A549 (cell line): ENCODE results near the gene PPP4C.
"Not testable (repeated sequence)": the region's sequence is repeated elsewhere in the genome, so short reads cannot be mapped to it uniquely, and the experiment has no call there.

Experiments used
- CEBPB ChIP-seq, 2 experiments: fragments of >200 bp in 1 of 2; sonication (Bioruptor Twin) in 1 of 2; formaldehyde crosslinking in 1 of 2; IDR thresholded peaks; 2 replicates each; pipeline ENCODE4 v1.6.1; 2012 to 2016
- EHMT2 ChIP-seq: fragments of 200-600 bp; sonication (generic); IDR thresholded peaks from 2 replicates; pipeline ENCODE4 v1.6.1; 2016; ENCODE audit warnings: antibody characterized with exemption, low read depth, mild to moderate bottlenecking, moderate library complexity
- GATA3 ChIP-seq: IDR thresholded peaks from 2 replicates; pipeline ENCODE4 v1.6.1; 2012; ENCODE audit warnings: borderline replicate concordance
- KDM1A ChIP-seq: fragments of 200-600 bp; sonication (generic); IDR thresholded peaks from 2 replicates; pipeline ENCODE4 v1.6.1; 2016; ENCODE audit warnings: low read depth, mild to moderate bottlenecking
- RAD21 ChIP-seq, 2 experiments: fragments of >200 bp in 1 of 2; sonication (Bioruptor Twin) in 1 of 2; formaldehyde crosslinking in 1 of 2; IDR thresholded peaks in 1 of 2; conservative IDR thresholded peaks in 1 of 2; 2 replicates in 1 of 2; 3 replicates in 1 of 2; pipeline ENCODE4 v1.6.1; 2012 to 2018; ENCODE audit warnings: inconsistent platforms in 1 of 2
- ZFP36 ChIP-seq: fragments of 450-650 bp; IDR thresholded peaks from 2 replicates; pipeline ENCODE4 v1.6.1; 2014; ENCODE audit warnings: borderline replicate concordance; ENCODE audit not compliant: partially characterized antibody
- TF ChIP-seq, protein P1 (sequence below): fragments of >200 bp; sonication (Bioruptor Twin); formaldehyde crosslinking; IDR thresholded peaks from 3 replicates; pipeline ENCODE4 v1.5.1; 2016
- TF ChIP-seq, protein P2 (sequence below): fragments of 200-600 bp; sonication (generic); IDR thresholded peaks from 2 replicates; pipeline ENCODE4 v1.6.1; 2016; ENCODE audit warnings: antibody characterized with exemption, mild to moderate bottlenecking, moderate library complexity
- TF ChIP-seq, protein P3 (sequence below): IDR thresholded peaks from 2 replicates; pipeline ENCODE4 v1.6.1; 2012

DNA sequence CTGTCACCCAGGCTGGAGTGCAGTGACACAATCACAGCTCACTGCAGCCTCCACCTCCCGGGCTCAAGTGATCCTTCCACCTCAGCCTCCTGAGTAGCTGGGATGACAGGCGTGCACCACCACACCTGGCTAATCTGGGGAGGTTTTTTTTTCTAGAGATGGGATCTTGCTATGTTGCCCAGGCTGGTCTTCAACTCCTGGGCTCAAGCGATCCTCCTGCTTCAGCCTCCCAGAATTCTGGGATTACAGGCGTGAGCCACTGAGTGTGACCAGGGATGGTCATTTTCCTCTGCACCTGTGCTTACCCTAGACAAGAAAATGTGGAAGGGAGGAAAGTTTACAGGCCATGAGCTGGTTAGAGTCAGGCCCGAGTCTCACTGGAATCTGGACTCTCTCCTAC lies 35.1 kb upstream of the PPP4C start:
- TF ChIP-seq, protein P1, sequence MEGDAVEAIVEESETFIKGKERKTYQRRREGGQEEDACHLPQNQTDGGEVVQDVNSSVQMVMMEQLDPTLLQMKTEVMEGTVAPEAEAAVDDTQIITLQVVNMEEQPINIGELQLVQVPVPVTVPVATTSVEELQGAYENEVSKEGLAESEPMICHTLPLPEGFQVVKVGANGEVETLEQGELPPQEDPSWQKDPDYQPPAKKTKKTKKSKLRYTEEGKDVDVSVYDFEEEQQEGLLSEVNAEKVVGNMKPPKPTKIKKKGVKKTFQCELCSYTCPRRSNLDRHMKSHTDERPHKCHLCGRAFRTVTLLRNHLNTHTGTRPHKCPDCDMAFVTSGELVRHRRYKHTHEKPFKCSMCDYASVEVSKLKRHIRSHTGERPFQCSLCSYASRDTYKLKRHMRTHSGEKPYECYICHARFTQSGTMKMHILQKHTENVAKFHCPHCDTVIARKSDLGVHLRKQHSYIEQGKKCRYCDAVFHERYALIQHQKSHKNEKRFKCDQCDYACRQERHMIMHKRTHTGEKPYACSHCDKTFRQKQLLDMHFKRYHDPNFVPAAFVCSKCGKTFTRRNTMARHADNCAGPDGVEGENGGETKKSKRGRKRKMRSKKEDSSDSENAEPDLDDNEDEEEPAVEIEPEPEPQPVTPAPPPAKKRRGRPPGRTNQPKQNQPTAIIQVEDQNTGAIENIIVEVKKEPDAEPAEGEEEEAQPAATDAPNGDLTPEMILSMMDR: not testable (repeated sequence)
- TF ChIP-seq ZFP36; RAD21 (conservative IDR thresholded peaks at IDR 0.05 in 1 of 2, IDR thresholded peaks at IDR 0.05 in 1 of 2); EHMT2; KDM1A; CEBPB (IDR thresholded peaks at IDR 0.05); GATA3: not testable (repeated sequence)
- TF ChIP-seq, protein P2, sequence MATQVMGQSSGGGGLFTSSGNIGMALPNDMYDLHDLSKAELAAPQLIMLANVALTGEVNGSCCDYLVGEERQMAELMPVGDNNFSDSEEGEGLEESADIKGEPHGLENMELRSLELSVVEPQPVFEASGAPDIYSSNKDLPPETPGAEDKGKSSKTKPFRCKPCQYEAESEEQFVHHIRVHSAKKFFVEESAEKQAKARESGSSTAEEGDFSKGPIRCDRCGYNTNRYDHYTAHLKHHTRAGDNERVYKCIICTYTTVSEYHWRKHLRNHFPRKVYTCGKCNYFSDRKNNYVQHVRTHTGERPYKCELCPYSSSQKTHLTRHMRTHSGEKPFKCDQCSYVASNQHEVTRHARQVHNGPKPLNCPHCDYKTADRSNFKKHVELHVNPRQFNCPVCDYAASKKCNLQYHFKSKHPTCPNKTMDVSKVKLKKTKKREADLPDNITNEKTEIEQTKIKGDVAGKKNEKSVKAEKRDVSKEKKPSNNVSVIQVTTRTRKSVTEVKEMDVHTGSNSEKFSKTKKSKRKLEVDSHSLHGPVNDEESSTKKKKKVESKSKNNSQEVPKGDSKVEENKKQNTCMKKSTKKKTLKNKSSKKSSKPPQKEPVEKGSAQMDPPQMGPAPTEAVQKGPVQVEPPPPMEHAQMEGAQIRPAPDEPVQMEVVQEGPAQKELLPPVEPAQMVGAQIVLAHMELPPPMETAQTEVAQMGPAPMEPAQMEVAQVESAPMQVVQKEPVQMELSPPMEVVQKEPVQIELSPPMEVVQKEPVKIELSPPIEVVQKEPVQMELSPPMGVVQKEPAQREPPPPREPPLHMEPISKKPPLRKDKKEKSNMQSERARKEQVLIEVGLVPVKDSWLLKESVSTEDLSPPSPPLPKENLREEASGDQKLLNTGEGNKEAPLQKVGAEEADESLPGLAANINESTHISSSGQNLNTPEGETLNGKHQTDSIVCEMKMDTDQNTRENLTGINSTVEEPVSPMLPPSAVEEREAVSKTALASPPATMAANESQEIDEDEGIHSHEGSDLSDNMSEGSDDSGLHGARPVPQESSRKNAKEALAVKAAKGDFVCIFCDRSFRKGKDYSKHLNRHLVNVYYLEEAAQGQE: not testable (repeated sequence)
- TF ChIP-seq, protein P3, sequence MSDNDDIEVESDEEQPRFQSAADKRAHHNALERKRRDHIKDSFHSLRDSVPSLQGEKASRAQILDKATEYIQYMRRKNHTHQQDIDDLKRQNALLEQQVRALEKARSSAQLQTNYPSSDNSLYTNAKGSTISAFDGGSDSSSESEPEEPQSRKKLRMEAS: not testable (repeated sequence)
